ENCODE data around the gene BLNK. TPM values are rescaled to one million over a fixed set of nuclear protein-coding genes. Genes with fewer than 3 reads are reported as not detected.
"Not testable (repeated sequence)": the region's sequence is repeated elsewhere in the genome, so short reads cannot be mapped to it uniquely, and the experiment has no call there.

Gene BLNK
- polyA plus RNA-seq, 3 donors = 36.9 to 59.3 (median 47.2) TPM

DNA sequence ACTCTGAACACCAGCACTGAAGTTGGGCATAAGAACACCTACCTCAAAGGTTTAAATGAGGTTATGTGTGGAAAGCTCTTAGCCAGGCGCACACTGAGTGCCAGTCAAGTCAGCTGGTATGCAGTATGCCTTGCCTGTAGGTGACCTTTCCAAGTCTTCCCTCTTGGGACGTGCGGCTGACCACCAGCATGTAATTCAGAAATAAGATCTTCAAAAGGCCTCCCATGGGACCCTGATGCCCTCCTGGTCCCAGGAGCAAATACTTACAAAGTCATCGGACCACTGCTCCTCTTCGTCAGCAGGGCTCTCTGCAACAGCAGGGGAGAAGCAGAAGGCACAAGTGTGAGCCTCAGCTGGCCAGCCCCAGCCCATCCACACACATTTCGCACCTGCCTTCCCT is 40.8 kb downstream of the BLNK start:
- no peak for DNase-seq

- DNase-seq = peak; percentile 73
Observed at GRCh38 chr10:96229568-96230030, 41.8 kb downstream of the BLNK start.

DNA sequence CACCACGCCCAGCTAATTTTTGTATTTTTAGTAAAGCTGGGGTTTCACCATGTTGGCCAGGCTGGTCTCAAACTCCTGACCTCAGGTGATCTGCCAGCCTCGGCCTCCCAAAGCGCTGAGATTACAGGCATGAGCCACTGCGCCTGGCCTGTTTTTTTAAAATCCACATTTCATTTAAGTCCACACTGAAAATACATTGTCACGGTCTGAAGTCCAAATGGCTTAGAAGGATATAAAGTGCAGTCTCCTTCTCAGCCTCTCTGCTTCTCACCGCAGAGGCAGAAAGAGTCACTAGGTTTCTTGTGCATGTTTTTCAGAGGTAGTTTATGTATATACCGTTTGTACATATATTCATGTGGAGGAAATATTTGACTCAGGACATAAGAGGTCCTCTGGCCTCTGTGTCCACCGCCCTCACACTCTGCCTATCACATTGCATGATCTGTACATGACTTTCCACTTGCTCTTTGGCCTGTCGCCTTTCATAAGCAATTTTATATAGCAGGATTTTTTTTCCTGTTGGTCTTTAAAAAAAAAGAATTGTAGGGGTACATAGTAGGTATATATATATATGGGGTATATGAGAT is 42.9 kb downstream of the BLNK start:
- DNase-seq = no peak

- no peak for DNase-seq
Observed at GRCh38 chr10:96227206-96227605, 44.2 kb downstream of the BLNK start.

GRCh38 chr10:96225119-96225518 is 46.2 kb downstream of the BLNK start:
- DNase-seq = no peak

- no peak for DNase-seq
Observed at GRCh38 chr10:96222908-96223307, 48.5 kb downstream of the BLNK start.

DNA sequence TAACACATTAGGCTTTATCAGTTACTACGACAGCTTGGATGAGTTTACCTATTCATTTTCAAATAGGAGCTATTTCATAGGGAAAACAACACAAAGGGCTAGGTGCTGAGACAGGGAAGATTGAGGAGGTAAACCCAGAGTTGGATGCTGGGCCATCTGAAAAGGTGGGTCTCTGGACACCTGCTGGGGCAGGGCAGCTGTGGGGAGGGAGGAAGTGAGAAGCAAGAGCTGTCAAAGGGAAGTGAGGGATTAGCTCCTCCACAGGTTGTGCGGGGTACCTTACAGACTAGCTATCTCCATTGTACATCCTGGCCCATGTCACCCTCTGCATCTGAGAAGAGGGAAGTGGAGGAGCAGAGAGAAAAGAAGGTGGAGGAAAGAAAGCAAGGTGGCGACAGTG is 48.9 kb downstream of the BLNK start:
- DNase-seq = no peak

DNA sequence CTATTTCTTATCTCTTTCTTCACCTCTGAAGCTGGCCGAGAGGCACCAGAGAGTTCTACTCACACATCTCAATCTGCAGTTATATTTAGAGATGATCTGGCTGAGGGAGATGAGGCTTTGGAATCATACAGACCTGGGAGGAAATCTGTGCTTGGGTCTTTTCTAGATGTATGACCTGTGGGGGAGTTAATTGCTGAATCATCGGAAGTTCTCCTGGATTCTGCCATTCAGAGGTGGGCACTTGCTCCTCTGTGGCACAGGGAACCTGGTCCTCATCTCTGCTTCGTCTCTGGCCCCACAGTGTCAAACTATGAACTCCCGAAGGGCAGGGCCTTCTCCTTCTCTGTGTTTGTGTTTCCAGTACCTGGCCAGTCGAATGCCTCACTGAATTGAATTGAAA is 52.5 kb downstream of the BLNK start:
- DNase-seq = no peak

GRCh38 chr10:96217711-96218110 is 53.7 kb downstream of the BLNK start:
- DNase-seq = no peak

- no peak for DNase-seq
Observed at GRCh38 chr10:96216775-96217174, 54.6 kb downstream of the BLNK start.

DNA sequence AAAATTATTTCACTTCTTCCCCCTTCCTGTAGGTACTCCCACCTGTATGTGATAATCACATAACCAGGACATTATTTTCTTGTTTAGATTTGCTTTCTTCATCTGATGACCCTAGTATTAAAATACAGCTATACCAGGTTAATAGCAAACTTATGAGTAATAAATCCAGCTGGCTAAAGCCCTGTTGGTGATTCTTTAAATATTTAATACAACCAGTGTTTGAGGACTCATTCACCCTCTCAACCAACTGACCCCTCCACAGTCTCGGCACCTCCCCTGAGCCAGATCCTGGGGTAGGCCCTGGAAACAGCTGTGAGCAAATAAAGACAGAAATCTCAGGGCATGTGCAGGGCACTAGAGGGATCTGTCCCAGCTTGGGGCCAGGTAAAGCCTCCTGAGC is 58.5 kb downstream of the BLNK start:
- no peak for DNase-seq

GRCh38 chr10:96211764-96212163 is 59.6 kb downstream of the BLNK start:
- no peak for DNase-seq

DNA sequence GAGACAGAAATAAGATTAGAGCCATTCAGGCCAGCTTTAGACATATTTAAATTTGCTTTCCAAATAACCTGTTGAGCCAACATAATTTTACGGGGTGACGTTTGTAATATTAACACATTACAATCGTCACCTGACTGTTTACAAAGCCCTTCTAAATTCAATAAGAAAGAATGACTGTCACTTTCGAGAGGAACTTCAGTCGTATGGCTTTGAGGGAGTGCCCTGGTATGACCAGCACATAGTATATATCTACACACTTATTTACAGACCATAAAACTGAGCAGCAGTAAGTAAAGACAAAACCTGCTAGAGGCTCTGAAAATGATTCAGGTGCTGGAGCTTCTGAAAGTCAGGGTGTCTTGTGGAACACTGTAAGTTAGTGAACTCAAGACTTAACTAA is 62.4 kb downstream of the BLNK start:
- no peak for DNase-seq

DNA sequence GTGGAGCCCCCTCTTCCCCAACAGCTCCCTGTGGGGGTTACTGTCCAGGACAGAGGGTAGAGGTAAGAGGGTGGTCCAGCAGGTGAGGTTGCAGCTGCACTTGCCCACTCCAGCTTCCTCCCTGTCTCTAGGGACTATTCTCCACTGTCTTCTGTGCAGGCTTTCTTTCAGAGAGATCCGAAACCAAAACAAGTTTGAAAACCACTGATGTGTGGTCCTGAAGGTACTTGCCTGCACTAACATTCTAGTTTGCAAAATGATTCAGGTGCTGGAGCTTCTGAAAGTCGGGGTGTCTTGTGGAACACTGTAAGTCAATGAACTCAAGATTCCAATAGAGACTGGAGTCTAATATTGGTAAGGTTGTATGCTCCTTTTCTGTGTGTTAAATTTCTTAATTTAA is 63.1 kb downstream of the BLNK start:
- DNase-seq = no peak

DNA sequence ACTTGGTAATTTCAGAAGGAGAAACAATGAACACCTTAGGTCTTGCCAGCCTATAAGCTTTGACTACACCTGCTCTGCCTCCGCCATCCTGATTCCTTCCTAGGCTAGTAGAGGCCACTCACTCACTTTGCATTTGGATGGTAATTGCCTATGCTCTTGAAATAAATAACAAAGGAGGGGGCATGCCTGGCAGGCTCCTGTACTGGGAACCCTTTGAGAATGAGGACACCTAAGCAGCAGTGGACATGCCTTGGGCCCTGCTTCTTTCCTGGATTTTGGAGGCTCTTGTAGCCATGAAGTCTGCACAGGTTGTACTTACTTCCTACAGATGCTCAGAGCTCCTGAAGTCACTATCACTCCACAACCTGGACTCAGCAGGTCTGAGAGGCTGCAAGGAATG is 65.8 kb downstream of the BLNK start:
- no peak for DNase-seq

- no peak for DNase-seq
Observed at GRCh38 chr10:96201525-96201924, 69.8 kb downstream of the BLNK start.

GRCh38 chr10:96189505-96189904 is 81.9 kb downstream of the BLNK start:
- not testable (repeated sequence) for DNase-seq

DNA sequence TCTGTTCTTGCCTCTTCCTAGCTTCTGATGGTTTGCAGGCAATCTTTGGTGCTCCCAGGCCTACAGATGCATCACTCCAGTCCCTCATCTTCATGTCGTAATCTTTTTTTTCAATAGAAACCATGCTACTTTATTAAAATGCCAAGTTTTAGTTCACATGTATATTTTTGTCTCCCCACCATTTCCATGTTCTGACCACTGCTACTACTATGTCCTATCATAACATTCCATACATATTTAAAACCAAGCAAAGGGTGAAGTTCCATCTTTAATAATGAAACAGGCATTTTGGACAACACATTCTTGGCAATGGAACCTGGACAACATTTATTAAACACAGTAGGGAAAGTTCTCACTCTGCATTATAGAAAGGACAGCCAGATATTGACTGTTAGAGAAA is 82.5 kb downstream of the BLNK start:
- no peak for DNase-seq

GRCh38 chr10:96188421-96188820 is 82.9 kb downstream of the BLNK start:
- DNase-seq = no peak

DNA sequence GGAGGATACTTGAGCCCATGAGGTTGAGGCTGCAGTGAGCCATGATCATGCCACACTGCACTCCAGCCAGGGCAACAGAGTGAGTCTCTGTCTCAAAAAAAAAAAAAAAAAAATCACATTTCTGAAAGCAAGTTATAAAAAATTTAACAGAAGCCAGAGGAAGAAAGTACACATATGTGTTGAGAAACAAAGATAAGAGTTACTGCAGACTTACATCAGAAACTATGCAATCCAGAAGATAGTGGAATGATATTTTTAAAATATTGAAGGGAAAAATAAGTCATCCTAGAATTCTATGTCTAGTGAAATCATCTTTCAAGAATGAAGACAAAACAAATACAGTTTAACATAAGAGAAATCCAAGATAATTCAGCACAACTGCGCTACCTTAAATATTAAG is 94.4 kb downstream of the BLNK start:
- DNase-seq = no peak

DNA sequence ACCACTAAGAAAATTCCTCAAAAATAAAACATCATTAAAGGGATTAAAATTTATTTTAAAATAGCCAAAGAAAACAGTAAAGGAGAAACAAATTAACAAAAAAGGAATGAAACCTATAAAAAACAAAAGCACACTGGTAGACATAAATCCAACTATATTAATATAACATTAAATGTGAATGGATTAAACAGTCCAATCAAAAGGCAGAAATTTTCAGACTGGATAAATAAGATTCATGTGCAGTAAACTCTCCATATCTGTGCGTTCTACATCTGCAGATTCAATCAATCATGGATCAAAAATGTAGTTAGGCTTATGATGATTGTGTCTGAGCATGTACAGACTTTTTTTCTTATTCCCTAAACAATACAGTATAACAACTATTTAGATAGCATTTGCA is 98.7 kb downstream of the BLNK start:
- no peak for DNase-seq

DNA sequence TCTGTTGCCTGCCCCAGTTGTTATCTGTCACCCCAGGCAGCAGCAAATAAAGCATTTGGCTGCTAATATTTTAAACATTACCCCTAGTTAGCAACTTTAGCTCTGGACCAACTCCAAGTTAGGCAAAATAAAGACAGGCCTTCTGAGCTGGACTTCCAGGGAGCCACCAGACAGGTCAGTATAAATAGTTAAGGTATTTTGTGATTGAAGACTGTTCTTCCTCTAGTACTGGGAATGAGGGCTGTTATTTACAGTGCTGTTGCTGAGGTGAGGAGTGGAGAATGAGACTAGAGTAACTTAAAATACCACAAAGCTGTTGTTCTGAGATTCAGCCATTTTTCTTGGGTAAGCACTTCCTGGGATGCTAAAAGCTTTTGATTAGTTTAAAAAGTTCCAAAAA is 101.1 kb downstream of the BLNK start:
- DNase-seq = no peak

DNA sequence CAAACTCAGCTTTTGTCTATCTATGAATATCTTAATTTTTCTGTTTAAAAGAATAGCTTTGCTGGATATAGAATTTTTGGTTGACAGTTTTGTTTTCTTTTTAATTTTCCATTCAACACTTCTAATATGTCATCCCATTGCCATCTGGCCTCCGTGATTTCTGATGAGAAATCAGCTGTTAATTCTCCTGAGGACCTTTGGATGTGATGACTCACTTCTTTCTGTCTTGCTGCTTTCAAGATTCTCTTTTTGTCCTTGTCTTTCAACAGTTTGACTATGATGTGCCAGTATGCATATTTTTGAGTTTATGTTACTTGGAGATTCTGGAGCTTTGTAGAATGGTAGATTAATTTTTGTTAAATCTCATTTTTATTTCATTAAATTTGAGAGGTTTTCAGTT is 102.8 kb downstream of the BLNK start:
- no peak for DNase-seq

- no peak for DNase-seq
Observed at GRCh38 chr10:96165726-96166125, 105.6 kb downstream of the BLNK start.

- DNase-seq = no peak
Observed at GRCh38 chr10:96153070-96153469, 118.3 kb downstream of the BLNK start.
